Measurements from ENCODE around the gene MLLT10. TPM values are rescaled to one million over a fixed set of nuclear protein-coding genes. Genes with fewer than 3 reads are reported as not detected.

The MLLT10 gene
- total RNA-seq, 4 donors from 2014 or later, result 40.1 to 57.8 (median 47.5) TPM

- no peak for TF ChIP-seq CTCF (IDR thresholded peaks at IDR 0.05; ENCODE audit: low read depth)
Observed at GRCh38 chr10:21534604-21535493, 817 bp downstream of the MLLT10 start.

GRCh38 chr10:21535494-21535965 lies 1.5 kb downstream of the MLLT10 start:
- no peak for TF ChIP-seq CTCF (IDR thresholded peaks at IDR 0.05; ENCODE audit: low read depth)

- TF ChIP-seq CTCF (IDR thresholded peaks at IDR 0.05; ENCODE audit: low read depth), result no peak
Observed at GRCh38 chr10:21536874-21537273, 2.8 kb downstream of the MLLT10 start.

GRCh38 chr10:21547246-21547645 lies 13.2 kb downstream of the MLLT10 start:
- no peak for TF ChIP-seq CTCF (IDR thresholded peaks at IDR 0.05; ENCODE audit: low read depth)

- no peak for TF ChIP-seq CTCF (IDR thresholded peaks at IDR 0.05; ENCODE audit: low read depth)
Observed at GRCh38 chr10:21552638-21553037, 18.6 kb downstream of the MLLT10 start.

- TF ChIP-seq CTCF (IDR thresholded peaks at IDR 0.05; ENCODE audit: low read depth), result no peak
Observed at GRCh38 chr10:21556527-21556926, 22.5 kb downstream of the MLLT10 start.

GRCh38 chr10:21570761-21571521 lies 36.9 kb downstream of the MLLT10 start:
- TF ChIP-seq CTCF (IDR thresholded peaks at IDR 0.05; ENCODE audit: low read depth), result no peak

All from subcutaneous adipose tissue (tissue), 4 donors.